GM18505 (cell line): ENCODE data around the gene KNL1.
"Not testable (repeated sequence)": the region's sequence is repeated elsewhere in the genome, so short reads cannot be mapped to it uniquely, and the experiment has no call there.

Experiments used
- ATAC-seq: cut with Tn5 transposase; IDR thresholded peaks from one replicate; pipeline ENCODE4 v1.9.1; 2021; ENCODE audit not compliant: unreplicated experiment
- POLR2A ChIP-seq: IDR thresholded peaks from 4 replicates; pipeline ENCODE4 v1.6.1; 2011; ENCODE audit warnings: borderline replicate concordance; ENCODE audit not compliant: insufficient read depth, insufficient read length; ENCODE audit errors: extremely low read depth

KNL1 gene

GRCh38 chr15:40598672-40599071, 4.6 kb downstream of the KNL1 start:
- ATAC-seq = no peak
- TF ChIP-seq POLR2A = no peak

- no peak for TF ChIP-seq POLR2A
- ATAC-seq = no peak
Observed at GRCh38 chr15:40600956-40601355, 6.9 kb downstream of the KNL1 start.

DNA sequence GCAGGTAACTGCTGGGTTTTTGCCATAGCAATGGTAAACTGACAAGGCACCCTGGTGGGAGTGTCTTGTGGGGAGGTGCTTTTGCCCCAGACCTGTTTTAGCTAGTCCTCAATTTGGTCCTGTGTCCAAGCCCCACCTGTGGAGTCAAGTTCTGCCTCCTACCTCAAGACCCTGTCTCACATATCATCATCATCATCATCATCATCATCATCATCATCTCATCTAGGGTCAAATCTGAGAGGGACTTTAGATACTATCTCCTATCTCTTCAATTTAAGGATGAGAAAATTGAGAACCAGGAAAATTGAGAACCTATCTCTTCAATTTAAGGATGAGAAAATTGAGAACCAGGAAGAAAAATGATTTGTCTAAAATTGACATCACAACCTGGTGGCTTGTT, 9.9 kb downstream of the KNL1 start:
- no peak for TF ChIP-seq POLR2A
- no peak for ATAC-seq

GRCh38 chr15:40613080-40613479, 19.0 kb downstream of the KNL1 start:
- ATAC-seq = no peak

DNA sequence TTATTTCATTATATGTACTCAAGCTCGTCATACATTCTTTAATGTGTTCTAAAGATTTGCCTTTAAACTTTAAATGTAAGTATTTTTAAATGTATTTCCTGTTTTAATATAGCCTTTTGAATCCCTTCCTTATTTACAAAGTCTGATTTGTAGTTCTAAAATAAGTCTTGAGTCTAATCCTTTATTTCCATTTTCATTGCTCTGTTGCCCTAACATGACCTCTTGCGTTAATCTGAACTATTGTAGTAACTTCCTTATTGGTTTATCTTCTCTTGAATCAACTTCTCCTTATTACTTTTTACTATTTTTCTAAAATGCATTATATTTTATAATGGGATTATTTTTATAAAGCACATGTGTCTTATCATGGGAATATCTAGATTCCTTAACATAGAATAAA, 24.0 kb downstream of the KNL1 start:
- no peak for ATAC-seq
- no peak for TF ChIP-seq POLR2A

More at GRCh38 chr15:40613080-40613479, 19.0 kb downstream of the KNL1 start:
- no peak for TF ChIP-seq POLR2A

- ATAC-seq = no peak
- TF ChIP-seq POLR2A = no peak
Observed at GRCh38 chr15:40618906-40619305, 24.9 kb downstream of the KNL1 start.

GRCh38 chr15:40623361-40623760, 29.3 kb downstream of the KNL1 start:
- TF ChIP-seq POLR2A = no peak
- no peak for ATAC-seq

DNA sequence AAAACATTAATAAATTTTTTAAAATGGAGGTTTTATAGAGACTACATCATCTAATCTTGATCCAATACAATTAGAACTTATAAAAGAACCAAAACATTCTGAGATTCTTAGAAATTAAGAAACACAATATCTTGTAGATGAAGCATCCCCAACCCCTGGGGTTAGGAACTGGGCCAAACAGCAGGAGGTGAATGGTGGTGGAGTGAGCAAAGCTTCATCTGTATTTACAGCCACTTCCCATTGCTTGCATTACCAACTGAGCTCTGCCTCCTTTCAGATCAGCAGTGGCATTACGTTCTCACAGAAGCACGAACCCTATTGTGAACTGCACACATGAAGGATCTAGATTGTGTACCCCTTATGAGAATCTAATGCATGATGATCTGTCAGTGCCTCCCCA, 36.3 kb downstream of the KNL1 start:
- no peak for TF ChIP-seq POLR2A
- ATAC-seq = no peak

DNA sequence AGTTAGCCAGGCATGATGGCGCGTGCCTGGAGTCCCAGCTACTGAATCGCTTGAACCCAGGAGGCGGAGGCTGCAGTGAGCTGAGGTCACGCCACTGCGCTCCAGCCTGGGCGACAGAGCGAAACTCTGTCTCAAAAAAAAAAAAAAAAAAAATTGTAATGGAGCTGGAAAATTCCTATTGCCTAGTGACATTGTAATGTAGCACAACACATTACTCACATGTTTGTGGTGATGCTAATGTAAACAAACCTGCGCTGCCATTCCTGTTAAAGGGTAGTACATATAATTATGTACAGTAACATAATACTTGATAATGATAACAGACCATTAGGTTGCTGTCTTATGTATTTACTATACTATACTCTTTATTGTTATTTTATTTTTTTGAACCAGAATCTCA, 39.1 kb downstream of the KNL1 start:
- TF ChIP-seq POLR2A = no peak
- no peak for ATAC-seq

DNA sequence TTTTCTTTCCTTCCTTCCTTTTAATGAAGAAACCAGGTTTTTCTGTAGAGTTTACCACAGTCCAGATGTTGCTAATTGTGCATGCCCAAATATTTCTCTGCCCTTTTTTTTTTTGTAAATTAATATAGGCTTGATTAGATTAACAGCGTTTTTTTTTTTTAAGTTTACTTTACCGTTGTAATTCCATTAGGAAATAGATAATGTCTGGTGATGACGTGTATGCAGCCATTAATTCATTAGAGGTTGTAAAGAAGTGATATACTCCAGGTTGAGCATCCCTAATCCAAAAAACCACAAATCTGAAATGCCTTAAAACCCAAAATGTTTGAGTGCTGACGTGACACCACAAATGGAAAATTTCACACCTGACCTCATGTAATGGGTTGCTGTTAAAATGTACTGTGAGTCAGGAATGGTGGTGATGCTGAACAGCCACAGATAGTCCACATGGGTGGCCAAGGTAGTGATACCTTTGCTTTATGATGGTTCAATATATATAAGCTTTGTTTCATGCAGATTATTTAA, 43.2 kb downstream of the KNL1 start:
- no peak for ATAC-seq
- TF ChIP-seq POLR2A = no peak

DNA sequence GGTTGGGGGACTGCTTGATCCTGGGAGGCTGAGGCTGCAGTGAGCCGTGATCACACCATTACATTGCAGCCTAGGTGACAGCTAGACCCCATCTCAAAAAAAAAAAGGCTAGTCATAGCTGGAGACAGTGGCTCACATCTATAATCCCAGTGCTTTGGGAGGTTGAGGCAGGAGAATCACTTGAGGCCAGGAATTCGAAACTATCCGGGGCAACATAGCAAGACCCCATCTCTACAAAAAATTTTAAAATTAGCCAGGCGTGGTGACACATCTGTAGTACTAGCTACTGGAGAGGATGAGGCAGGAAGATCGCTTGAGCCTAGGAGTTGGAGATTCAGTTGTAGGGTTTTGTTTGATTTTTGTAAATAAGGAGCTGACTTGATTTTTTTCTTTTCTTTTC, 45.6 kb downstream of the KNL1 start:
- no peak for ATAC-seq
- no peak for TF ChIP-seq POLR2A

DNA sequence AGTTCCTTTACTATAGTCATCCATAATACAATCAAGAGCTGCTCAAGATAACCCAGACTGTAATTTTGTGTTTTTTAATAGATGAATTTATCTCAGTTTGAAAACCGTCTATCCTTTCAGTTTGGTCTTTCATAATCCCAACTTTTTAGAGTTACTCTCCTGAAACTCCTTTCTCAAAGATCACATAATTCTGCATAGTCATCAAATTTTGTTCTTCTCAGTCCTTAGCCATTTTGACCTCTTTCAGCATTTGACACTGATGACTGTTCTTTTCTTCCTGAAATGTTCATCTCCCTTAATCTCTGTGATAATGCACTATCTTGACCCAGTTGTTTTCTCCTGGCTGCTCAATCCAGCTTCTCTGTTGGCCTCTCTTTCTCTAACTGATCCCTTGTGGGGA, 53.5 kb downstream of the KNL1 start:
- no peak for ATAC-seq

GRCh38 chr15:40650479-40650878, 56.4 kb downstream of the KNL1 start:
- no peak for TF ChIP-seq POLR2A
- no peak for ATAC-seq

More for the DNA sequence above, 53.5 kb downstream of the KNL1 start:
- TF ChIP-seq POLR2A = no peak

DNA sequence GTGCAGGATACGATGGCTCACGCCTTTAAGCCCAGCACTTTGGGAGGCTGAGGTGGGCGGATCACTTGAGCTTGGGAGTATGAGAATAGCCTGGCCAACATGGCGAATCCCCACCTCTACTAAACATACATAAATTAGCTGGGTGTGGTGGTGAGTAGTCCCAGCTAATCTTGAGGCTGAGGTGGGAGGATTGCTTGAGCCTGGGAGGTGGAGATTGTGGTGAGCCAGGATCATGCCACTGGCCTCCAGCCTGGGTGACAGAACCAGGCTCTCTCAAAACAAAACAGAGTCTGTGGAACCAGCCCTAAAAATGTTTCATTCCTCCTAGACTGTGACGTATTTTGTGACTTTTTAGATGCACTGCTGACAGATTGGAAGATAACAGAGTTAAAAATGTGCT, 66.6 kb downstream of the KNL1 start:
- no peak for TF ChIP-seq POLR2A

DNA sequence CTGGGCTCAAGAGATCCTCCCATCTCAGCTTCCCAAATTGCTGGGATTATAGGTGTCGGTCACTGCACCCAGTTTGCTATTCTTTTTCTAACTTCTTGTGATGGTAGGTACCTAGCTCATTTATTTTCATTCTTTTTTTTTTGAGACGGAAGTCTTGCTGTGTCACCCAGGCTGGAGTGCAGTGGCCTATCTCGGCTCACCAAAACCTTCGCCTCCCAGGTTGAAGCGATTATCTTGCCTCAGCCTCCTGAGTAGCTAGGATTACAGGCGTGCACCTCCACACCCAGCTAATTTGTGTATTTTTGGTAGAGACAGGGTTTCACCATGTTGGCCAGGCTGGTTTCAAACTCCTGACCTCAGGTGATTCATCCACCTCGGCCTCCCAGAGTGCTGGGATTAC, 70.9 kb downstream of the KNL1 start:
- no peak for TF ChIP-seq POLR2A
- no peak for ATAC-seq

More for the DNA sequence above, 66.6 kb downstream of the KNL1 start:
- ATAC-seq = no peak

DNA sequence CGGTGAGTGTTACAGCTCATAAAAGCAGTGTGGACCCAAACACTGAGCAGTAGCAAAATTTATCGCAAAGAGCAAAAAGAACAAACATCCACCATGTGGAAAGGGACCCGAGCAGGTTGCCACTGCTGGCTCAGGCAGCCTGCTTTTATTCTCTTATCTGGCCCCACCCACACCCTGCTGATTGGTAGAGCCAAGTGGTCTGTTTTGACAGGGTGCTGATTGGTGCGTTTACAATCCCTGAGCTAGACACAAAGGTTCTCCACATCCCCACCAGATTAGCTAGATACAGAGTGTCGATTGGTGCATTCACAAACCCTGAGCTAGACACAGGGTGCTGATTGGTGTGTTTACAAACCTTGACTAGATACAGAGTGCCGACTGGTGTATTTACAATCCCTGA, 82.2 kb downstream of the KNL1 start:
- not testable (repeated sequence) for ATAC-seq

- ATAC-seq = not testable (repeated sequence)
Observed at GRCh38 chr15:40676906-40677305, 82.9 kb downstream of the KNL1 start.
